ENCODE results near the gene MYRIP. TPM values are rescaled to one million over a fixed set of nuclear protein-coding genes. Genes with fewer than 3 reads are reported as not detected.

Gene MYRIP
- total and polyA plus RNA-seq, 2 experiments from 2014 or later, result 1.5 to 1.8 TPM

DNA sequence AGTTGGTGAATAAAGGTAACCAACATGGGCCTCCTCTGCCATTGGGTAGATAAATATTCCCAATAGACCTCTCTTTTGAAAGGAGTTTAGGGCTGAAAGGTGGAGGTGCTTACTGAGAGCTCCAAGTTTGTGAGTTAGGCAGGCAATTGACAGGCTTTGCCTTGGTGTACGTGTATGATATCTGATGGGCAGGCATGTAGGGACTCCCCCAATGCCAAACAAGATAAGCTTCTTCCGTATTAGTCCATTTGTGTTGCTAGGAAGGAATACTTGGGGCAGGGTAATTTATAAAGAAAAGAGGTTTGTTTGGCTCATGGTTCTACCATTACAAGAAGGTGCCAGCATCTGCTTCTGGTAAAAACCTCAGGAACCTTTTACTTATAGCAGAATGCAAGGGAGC lies 339.4 kb downstream of the MYRIP start:
- Histone ChIP-seq H2AFZ (no peak overlapping the region), H3K4me3 (no peak overlapping the region), H3K36me3 (ENCODE audit: insufficient read depth) (no peaks in the 10 kb centered on the region), H3K27me3 (ENCODE audit: insufficient read depth) (no peaks in the 10 kb centered on the region), H4K20me1 (replicated peaks; ENCODE audit: insufficient read depth) (no peaks in the 10 kb centered on the region), H3K9me2 (ENCODE audit: insufficient read depth) (no peaks in the 10 kb centered on the region), H3K4me1 (ENCODE audit: insufficient read depth) (no peaks in the 10 kb centered on the region), H3K4me2 (no peak overlapping the region), H3K27ac (ENCODE audit: low read depth) (no peak overlapping the region), H3F3A (replicated peaks; ENCODE audit: low read depth) (no peaks in the 10 kb centered on the region), H3K79me2 (replicated peaks; ENCODE audit: insufficient read depth) (no peaks in the 10 kb centered on the region)
- no peaks in the 10 kb centered on the region for H3K4me1 Mint-ChIP-seq
- no peak overlapping the region for H3K4me3 Mint-ChIP-seq
- TF ChIP-seq EZH2phosphoT487 (IDR thresholded peaks at IDR 0.05; ENCODE audit: unreplicated experiment) (no peak), EZH2 (IDR thresholded peaks at IDR 0.05; ENCODE audit: low read depth, unreplicated experiment) (no peak)
- TF ChIP-seq, protein P1, sequence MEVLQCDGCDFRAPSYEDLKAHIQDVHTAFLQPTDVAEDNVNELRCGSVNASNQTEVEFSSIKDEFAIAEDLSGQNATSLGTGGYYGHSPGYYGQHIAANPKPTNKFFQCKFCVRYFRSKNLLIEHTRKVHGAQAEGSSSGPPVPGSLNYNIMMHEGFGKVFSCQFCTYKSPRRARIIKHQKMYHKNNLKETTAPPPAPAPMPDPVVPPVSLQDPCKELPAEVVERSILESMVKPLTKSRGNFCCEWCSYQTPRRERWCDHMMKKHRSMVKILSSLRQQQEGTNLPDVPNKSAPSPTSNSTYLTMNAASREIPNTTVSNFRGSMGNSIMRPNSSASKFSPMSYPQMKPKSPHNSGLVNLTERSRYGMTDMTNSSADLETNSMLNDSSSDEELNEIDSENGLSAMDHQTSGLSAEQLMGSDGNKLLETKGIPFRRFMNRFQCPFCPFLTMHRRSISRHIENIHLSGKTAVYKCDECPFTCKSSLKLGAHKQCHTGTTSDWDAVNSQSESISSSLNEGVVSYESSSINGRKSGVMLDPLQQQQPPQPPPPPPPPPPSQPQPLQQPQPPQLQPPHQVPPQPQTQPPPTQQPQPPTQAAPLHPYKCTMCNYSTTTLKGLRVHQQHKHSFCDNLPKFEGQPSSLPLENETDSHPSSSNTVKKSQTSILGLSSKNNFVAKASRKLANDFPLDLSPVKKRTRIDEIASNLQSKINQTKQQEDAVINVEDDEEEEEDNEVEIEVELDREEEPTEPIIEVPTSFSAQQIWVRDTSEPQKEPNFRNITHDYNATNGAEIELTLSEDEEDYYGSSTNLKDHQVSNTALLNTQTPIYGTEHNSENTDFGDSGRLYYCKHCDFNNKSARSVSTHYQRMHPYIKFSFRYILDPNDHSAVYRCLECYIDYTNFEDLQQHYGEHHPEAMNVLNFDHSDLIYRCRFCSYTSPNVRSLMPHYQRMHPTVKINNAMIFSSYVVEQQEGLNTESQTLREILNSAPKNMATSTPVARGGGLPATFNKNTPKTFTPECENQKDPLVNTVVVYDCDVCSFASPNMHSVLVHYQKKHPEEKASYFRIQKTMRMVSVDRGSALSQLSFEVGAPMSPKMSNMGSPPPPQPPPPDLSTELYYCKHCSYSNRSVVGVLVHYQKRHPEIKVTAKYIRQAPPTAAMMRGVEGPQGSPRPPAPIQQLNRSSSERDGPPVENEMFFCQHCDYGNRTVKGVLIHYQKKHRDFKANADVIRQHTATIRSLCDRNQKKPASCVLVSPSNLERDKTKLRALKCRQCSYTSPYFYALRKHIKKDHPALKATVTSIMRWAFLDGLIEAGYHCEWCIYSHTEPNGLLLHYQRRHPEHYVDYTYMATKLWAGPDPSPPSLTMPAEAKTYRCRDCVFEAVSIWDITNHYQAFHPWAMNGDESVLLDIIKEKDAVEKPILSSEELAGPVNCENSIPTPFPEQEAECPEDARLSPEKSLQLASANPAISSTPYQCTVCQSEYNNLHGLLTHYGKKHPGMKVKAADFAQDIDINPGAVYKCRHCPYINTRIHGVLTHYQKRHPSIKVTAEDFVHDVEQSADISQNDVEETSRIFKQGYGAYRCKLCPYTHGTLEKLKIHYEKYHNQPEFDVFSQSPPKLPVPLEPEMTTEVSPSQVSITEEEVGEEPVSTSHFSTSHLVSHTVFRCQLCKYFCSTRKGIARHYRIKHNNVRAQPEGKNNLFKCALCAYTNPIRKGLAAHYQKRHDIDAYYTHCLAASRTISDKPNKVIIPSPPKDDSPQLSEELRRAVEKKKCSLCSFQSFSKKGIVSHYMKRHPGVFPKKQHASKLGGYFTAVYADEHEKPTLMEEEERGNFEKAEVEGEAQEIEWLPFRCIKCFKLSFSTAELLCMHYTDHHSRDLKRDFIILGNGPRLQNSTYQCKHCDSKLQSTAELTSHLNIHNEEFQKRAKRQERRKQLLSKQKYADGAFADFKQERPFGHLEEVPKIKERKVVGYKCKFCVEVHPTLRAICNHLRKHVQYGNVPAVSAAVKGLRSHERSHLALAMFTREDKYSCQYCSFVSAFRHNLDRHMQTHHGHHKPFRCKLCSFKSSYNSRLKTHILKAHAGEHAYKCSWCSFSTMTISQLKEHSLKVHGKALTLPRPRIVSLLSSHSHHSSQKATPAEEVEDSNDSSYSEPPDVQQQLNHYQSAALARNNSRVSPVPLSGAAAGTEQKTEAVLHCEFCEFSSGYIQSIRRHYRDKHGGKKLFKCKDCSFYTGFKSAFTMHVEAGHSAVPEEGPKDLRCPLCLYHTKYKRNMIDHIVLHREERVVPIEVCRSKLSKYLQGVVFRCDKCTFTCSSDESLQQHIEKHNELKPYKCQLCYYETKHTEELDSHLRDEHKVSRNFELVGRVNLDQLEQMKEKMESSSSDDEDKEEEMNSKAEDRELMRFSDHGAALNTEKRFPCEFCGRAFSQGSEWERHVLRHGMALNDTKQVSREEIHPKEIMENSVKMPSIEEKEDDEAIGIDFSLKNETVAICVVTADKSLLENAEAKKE (CRISPR knock-in tag; IDR thresholded peaks at IDR 0.05), result no peak
- TF ChIP-seq, protein P2, sequence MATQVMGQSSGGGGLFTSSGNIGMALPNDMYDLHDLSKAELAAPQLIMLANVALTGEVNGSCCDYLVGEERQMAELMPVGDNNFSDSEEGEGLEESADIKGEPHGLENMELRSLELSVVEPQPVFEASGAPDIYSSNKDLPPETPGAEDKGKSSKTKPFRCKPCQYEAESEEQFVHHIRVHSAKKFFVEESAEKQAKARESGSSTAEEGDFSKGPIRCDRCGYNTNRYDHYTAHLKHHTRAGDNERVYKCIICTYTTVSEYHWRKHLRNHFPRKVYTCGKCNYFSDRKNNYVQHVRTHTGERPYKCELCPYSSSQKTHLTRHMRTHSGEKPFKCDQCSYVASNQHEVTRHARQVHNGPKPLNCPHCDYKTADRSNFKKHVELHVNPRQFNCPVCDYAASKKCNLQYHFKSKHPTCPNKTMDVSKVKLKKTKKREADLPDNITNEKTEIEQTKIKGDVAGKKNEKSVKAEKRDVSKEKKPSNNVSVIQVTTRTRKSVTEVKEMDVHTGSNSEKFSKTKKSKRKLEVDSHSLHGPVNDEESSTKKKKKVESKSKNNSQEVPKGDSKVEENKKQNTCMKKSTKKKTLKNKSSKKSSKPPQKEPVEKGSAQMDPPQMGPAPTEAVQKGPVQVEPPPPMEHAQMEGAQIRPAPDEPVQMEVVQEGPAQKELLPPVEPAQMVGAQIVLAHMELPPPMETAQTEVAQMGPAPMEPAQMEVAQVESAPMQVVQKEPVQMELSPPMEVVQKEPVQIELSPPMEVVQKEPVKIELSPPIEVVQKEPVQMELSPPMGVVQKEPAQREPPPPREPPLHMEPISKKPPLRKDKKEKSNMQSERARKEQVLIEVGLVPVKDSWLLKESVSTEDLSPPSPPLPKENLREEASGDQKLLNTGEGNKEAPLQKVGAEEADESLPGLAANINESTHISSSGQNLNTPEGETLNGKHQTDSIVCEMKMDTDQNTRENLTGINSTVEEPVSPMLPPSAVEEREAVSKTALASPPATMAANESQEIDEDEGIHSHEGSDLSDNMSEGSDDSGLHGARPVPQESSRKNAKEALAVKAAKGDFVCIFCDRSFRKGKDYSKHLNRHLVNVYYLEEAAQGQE (IDR thresholded peaks at IDR 0.05; ENCODE audit: unreplicated experiment), result no peak
- no peak for ATAC-seq
- H3K27ac Mint-ChIP-seq, result no peak overlapping the region
- H3K36me3 Mint-ChIP-seq (ENCODE audit: low read depth), result no peaks in the 10 kb centered on the region
- H3K27me3 Mint-ChIP-seq (ENCODE audit: insufficient read depth, low read depth, poor library complexity), result no peaks in the 10 kb centered on the region
- no peak for DNase-seq (ENCODE audit: low spot score)
- no peaks in the 10 kb centered on the region for H3K9me3 Mint-ChIP-seq
